SU-DHL-6 (cell line): Measurements from ENCODE around the gene SLC8A2.

Experiments
- CTCF ChIP-seq: fragments of 200-600 bp; sonication (generic); IDR thresholded peaks from one replicate; pipeline ENCODE4 v1.5.1; 2017; ENCODE audit warnings: antibody characterized with exemption, mild to moderate bottlenecking, low read length, moderate library complexity; ENCODE audit not compliant: insufficient read depth, poor library complexity, severe bottlenecking
- EZH2phosphoT487 ChIP-seq: fragments of 200-600 bp; sonication (generic), shearing (Covaris generic); conservative IDR thresholded peaks from 2 replicates; pipeline ENCODE4 v1.6.1; 2018; ENCODE audit warnings: mild to moderate bottlenecking, antibody characterized with exemption, low read length, moderate library complexity, mixed read lengths

DNA sequence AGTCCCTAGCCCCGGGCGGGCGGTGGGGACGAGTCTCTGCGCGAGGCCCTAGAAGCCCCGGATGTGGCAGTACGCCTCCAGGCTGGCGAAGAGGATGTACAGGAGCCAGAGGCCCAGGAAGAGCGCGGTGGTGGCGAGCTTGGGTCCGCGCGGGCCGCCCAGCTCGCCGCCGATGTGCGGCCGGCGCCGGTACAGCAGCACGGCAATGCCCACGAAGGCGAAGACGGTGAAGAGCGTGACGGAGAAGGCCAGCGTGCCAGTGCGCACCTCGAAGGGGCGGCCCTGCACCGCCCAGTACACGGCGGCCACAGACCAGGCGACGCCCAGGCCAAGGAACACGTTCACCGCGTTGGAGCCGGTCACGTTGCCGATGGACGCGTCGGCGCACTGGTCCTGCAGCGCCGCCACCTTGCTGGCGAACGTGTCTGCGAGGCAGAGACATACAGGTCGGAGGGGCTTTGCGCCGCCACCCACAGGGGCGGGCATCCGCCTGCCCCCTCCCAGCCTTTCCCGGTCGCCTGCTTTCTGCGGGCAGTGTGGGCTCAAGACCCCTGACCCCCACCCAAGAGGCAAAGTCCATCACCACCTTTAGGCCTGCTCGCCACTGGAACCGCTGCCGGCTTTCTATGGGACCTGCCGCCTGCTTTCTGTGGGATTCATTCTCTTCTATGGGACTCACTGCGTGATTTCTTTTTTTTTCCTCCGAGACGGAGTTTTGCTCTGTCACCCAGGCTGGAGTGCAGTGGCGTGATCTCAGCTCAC lies 41.5 kb downstream of the SLC8A2 start:
- TF ChIP-seq CTCF (no peak), EZH2phosphoT487 (no peak)
